Measurements from ENCODE around the gene PSD4.

Gene PSD4

DNA sequence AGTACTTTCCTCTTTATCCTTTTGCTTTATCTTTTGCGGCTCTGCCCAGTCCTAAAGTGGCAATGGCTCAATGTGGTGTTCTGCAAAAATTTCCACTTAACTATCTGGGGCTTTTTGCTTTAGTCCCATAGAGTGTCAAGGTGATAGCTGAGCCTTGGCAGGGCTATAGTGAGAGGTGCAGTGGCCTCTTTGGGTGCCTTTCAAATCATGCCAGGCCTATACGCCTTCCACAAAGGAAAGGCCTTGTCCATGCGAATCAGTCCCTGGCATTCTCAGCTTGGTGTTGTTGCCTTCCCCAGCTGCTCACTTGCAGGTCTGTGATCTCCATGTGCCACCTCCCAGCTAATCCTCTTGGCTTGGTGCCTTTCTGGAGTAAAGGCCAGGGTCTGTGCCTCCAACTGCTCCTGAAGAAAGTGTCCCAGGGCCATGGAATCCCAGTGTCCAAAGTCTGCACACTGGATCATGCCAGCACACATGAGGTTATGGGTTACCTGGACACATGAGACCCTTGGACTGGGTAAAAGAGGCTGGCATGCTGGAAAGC lies 78.3 kb downstream of the PSD4 start:
- H3K27ac ChIP-seq (replicated peaks), result no peak overlapping the region
- TF ChIP-seq SPI1 (IDR thresholded peaks at IDR 0.05; ENCODE audit: borderline replicate concordance, low read depth) (no peak), POLR2AphosphoS5 (IDR thresholded peaks at IDR 0.05; ENCODE audit: low read depth) (no peak), GABPA (IDR thresholded peaks at IDR 0.05; ENCODE audit: low read depth) (no peak)
- TF ChIP-seq, protein P1, sequence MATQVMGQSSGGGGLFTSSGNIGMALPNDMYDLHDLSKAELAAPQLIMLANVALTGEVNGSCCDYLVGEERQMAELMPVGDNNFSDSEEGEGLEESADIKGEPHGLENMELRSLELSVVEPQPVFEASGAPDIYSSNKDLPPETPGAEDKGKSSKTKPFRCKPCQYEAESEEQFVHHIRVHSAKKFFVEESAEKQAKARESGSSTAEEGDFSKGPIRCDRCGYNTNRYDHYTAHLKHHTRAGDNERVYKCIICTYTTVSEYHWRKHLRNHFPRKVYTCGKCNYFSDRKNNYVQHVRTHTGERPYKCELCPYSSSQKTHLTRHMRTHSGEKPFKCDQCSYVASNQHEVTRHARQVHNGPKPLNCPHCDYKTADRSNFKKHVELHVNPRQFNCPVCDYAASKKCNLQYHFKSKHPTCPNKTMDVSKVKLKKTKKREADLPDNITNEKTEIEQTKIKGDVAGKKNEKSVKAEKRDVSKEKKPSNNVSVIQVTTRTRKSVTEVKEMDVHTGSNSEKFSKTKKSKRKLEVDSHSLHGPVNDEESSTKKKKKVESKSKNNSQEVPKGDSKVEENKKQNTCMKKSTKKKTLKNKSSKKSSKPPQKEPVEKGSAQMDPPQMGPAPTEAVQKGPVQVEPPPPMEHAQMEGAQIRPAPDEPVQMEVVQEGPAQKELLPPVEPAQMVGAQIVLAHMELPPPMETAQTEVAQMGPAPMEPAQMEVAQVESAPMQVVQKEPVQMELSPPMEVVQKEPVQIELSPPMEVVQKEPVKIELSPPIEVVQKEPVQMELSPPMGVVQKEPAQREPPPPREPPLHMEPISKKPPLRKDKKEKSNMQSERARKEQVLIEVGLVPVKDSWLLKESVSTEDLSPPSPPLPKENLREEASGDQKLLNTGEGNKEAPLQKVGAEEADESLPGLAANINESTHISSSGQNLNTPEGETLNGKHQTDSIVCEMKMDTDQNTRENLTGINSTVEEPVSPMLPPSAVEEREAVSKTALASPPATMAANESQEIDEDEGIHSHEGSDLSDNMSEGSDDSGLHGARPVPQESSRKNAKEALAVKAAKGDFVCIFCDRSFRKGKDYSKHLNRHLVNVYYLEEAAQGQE (IDR thresholded peaks at IDR 0.05; ENCODE audit: insufficient replicate concordance, low read depth), result no peak
- TF ChIP-seq, protein P2, sequence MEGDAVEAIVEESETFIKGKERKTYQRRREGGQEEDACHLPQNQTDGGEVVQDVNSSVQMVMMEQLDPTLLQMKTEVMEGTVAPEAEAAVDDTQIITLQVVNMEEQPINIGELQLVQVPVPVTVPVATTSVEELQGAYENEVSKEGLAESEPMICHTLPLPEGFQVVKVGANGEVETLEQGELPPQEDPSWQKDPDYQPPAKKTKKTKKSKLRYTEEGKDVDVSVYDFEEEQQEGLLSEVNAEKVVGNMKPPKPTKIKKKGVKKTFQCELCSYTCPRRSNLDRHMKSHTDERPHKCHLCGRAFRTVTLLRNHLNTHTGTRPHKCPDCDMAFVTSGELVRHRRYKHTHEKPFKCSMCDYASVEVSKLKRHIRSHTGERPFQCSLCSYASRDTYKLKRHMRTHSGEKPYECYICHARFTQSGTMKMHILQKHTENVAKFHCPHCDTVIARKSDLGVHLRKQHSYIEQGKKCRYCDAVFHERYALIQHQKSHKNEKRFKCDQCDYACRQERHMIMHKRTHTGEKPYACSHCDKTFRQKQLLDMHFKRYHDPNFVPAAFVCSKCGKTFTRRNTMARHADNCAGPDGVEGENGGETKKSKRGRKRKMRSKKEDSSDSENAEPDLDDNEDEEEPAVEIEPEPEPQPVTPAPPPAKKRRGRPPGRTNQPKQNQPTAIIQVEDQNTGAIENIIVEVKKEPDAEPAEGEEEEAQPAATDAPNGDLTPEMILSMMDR (IDR thresholded peaks at IDR 0.05; ENCODE audit: insufficient read depth, low read length), result no peak

DNA sequence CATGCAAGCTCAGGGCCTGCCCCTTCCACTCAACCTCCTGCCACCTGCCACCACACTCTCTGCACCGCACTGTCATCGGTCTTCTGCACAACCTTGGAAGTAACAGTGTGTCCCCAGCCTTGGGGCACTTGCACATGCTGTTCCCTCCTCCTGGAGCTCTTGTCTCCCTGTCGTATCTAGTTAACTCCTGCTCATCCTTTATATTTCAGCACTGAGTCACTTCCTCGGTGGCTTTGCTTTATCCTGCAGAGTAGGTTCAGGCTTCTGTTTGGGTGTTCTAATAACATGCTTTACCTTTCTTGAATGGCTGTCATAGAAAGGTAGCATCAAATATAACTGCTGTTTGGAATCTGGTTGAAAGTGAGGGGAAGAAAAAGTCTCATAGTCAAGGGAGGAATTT lies 79.7 kb downstream of the PSD4 start:
- Histone ChIP-seq H3K27ac (replicated peaks) (no peak overlapping the region), H3K4me3 (replicated peaks; ENCODE audit: insufficient read depth, low read length) (no peak overlapping the region), H3K27me3 (ENCODE audit: insufficient read depth, poor library complexity, severe bottlenecking) (no peaks in the 10 kb centered on the region)
- TF ChIP-seq GABPA (IDR thresholded peaks at IDR 0.05; ENCODE audit: low read depth), result no peak
- TF ChIP-seq, protein P1 (IDR thresholded peaks at IDR 0.05; ENCODE audit: insufficient replicate concordance, low read depth), result no peak
- DNase-seq (ENCODE audit: low read depth in 1 of 2, low spot score in 1 of 2), result no peak

More for the DNA sequence above, 78.3 kb downstream of the PSD4 start:
- no peaks in the 10 kb centered on the region for H3K27me3 ChIP-seq (ENCODE audit: insufficient read depth, poor library complexity, severe bottlenecking)
- no peak for DNase-seq (ENCODE audit: low read depth in 1 of 2, low spot score in 1 of 2)
- H3K4me3 ChIP-seq (replicated peaks; ENCODE audit: insufficient read depth, low read length), result no peak overlapping the region

DNA sequence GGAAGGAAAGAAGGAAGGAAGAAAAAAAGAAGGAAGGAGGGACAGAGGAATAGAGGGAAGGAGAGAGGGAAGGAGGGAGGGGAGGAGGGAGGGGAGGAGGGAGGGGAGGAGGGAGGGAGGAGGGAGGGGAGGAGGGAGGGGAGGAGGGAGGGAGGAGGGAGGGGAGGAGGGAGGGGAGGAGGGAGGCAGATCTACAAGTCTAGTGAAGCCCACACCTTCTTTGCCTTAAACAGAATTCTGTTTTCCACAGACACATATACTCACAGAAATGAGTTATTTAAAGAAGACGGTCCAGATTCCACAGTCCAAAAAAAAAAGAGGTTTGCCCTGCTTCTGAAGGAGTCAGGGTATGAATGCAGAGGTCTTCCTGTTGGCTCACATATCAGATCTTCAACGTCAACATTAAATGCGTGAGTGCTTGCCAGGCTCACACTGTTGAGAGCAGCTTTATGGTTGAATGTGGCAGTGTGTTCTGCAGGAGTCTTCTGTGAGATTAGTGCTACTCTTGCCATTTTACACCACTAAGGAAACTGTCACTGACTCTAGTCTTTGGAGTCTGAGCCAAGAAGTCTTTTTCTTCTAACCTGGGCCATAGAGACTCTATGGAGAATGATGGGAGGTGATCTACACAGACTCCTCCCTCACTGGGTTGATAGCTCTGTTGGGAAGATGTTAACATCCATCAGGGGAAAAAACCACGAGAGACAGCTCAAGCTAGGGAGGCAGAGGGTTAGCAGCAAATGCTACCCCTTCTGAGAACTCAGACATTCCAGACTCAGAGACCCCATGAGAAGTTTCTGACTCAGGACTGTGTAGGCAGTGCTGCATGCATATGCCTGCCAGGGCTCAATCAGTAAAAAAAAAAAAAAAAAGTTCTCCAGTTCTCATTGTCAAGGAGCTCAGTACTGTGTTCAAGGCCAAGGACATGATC lies 81.6 kb downstream of the PSD4 start:
- Histone ChIP-seq H3K27ac (replicated peaks) (no peak overlapping the region), H3K27me3 (ENCODE audit: insufficient read depth, poor library complexity, severe bottlenecking) (no peaks in the 10 kb centered on the region), H3K4me3 (replicated peaks; ENCODE audit: insufficient read depth, low read length) (no peak overlapping the region)
- DNase-seq (ENCODE audit: low read depth in 1 of 2, low spot score in 1 of 2), result no peak
- TF ChIP-seq SPI1 (IDR thresholded peaks at IDR 0.05; ENCODE audit: borderline replicate concordance, low read depth) (no peak), GABPA (IDR thresholded peaks at IDR 0.05; ENCODE audit: low read depth) (no peak)
- TF ChIP-seq, protein P2 (IDR thresholded peaks at IDR 0.05; ENCODE audit: insufficient read depth, low read length), result no peak

DNA sequence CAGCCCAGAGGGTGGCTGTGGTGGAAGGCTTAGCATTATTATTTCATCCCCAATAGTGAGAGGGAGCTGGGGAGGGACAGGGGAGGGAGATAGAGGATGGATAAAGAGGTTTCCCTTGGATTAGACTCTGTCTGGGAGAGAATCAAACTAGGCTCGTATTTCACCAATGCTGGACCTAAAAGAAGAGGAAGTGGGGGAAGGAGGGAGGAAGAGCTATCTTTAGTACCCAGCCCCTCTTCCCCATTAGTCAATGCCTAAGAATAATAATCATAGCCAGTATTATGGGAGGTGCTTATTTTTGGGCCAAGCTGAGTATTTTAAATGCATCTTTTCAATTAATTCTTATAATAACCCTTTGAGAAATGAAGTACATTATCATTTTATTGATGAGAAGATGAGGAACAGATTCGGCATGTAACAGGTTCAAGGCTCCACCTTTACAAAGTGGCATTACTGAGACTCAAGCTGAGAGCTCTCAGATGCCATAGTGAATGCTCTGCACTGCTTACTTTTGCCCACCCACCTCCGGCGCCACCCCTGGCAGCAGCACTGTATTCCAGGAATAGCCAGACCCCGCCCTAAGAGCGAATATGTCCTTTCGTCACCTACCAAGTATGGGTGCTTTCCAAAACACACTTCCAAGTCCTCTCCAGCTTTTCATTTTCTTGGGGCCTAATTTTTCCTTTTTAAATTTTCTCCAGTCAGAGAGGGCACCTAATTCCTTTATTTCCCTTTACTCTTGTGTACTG lies 83.9 kb downstream of the PSD4 start:
- DNase-seq (ENCODE audit: low read depth in 1 of 2, low spot score in 1 of 2), result peak in 1 of 2 experiments; percentile 21
- Histone ChIP-seq H3K27ac (replicated peaks) (no peak overlapping the region), H3K4me3 (replicated peaks; ENCODE audit: insufficient read depth, low read length) (no peak overlapping the region), H3K27me3 (ENCODE audit: insufficient read depth, poor library complexity, severe bottlenecking) (no peaks in the 10 kb centered on the region)
- TF ChIP-seq, protein P1 (IDR thresholded peaks at IDR 0.05; ENCODE audit: insufficient replicate concordance, low read depth), result no peak
- peak; percentile 96 for TF ChIP-seq SPI1 (IDR thresholded peaks at IDR 0.05; ENCODE audit: borderline replicate concordance, low read depth)
